HFFc6 (cell line): ENCODE data around the gene VPS52. TPM values are rescaled to one million over a fixed set of nuclear protein-coding genes. Genes with fewer than 3 reads are reported as not detected.
A peak's percentile ranks its signal among the peaks of the same experiment; 100 is the strongest.

Experiments used
- DNase-seq: peaks from one replicate; pipeline ENCODE4 v3.0.0-alpha.2; 2018
- H3K27ac Mint-ChIP-seq: 2 replicates; pipeline ENCODE4 v1.8.0; 2020; ENCODE audit warnings: mild to moderate bottlenecking, mixed read lengths
- H3K27me3 Mint-ChIP-seq: 2 replicates; pipeline ENCODE4 v1.8.0; 2021; ENCODE audit warnings: mild to moderate bottlenecking, moderate library complexity, mixed read lengths; ENCODE audit not compliant: insufficient read depth
- H3K36me3 Mint-ChIP-seq: 2 replicates; pipeline ENCODE4 v1.8.0; 2021; ENCODE audit warnings: low read depth, mixed read lengths
- H3K4me1 Mint-ChIP-seq: 2 replicates; pipeline ENCODE4 v1.8.0; 2020; ENCODE audit warnings: low read depth, mixed read lengths
- H3K4me3 Mint-ChIP-seq: 2 replicates; pipeline ENCODE4 v1.8.0; 2020; ENCODE audit warnings: mild to moderate bottlenecking, moderate library complexity, mixed read lengths
- H3K9me3 Mint-ChIP-seq: 2 replicates; pipeline ENCODE4 v1.8.0; 2020; ENCODE audit warnings: mild to moderate bottlenecking, mixed read lengths
- CTCF ChIP-seq: fragments of 200-600 bp; sonication (generic); IDR thresholded peaks from 2 replicates; pipeline ENCODE4 v1.5.0; 2021; ENCODE audit warnings: antibody characterized with exemption, mild to moderate bottlenecking
- total RNA-seq, 6 experiments: library from RNA; stranded (reverse); fragmentation: NEBNext Ultra II Directional; extraction: Animal tissue kit (Norgen Biotek cat#: 25700); gene quantifications; 2 replicates in 1 of 6; 3 replicates in 5 of 6; pipeline ENCODE4 v1.2.3, GENCODE V29; 2021

VPS52 gene
- total RNA-seq, 6 experiments from 2014 or later, result 35.7 to 51.4 (median 44.4) TPM

DNA sequence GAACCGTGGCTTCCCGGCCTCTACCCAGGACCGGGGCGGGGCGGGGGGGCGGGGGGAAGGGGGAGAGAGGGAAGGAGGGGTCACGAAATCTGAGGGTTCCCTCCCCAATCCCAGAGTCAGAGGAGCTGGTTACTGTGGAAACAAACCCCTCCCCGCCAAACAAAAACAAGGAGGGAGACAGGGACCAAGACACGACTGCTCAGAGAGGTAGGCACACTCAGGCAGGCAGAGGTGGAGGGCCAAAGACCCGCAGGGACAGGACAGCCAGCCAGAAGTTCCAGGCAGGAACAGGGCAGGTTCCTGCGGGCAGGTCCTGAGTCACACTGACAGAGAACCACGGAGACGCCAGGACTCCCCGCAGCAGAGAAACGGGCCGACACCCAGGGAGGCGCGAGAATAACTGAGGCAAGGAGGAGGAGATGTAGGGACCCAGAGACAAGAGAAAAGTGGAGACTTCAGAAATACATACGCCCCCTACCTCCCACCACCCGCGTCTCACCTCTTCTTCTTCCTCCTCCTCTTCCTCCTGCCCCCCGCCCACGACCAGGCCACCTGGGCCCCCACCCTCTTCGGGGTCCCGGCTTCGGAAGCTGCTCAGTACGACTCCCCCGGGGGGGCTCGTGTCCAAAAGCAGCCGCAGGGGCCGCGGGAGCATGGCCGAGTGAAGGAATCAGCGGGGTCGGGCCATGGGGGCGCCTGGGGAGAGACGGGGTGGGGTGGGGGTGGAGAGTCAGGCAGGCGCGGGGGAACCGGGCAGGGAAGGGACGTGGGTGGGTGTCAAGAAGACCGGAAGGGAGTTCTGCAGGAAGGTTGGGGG lies 26.5 kb upstream of the VPS52 start:
- H3K27ac Mint-ChIP-seq, result peak overlapping the region; percentile 99
- H3K4me1 Mint-ChIP-seq, result peaks cover 31% of the 10 kb centered on the region
- H3K9me3 Mint-ChIP-seq, result peaks cover 4% of the 10 kb centered on the region
- H3K36me3 Mint-ChIP-seq, result peaks cover 13% of the 10 kb centered on the region; the same call in 1 of the 2 replicates
- peak; percentile 91 for DNase-seq
- TF ChIP-seq CTCF, result peak; percentile 41
- H3K27me3 Mint-ChIP-seq, result peaks cover 17% of the 10 kb centered on the region
- peak overlapping the region; percentile 99 for H3K4me3 Mint-ChIP-seq

- peak overlapping the region; percentile 99 for H3K27ac Mint-ChIP-seq
- peaks cover 4% of the 10 kb centered on the region for H3K9me3 Mint-ChIP-seq
- H3K4me3 Mint-ChIP-seq, result peak overlapping the region; percentile 99
- peaks cover 13% of the 10 kb centered on the region; the same call in 1 of the 2 replicates for H3K36me3 Mint-ChIP-seq
- DNase-seq, result no peak
- H3K27me3 Mint-ChIP-seq, result peaks cover 17% of the 10 kb centered on the region
- peaks cover 31% of the 10 kb centered on the region for H3K4me1 Mint-ChIP-seq
- no peak for TF ChIP-seq CTCF
Observed at GRCh38 chr6:33297406-33297955, 25.8 kb upstream of the VPS52 start.

- Mint-ChIP-seq H3K4me3 (peak overlapping the region; percentile 99), H3K36me3 (peaks cover 13% of the 10 kb centered on the region; the same call in 1 of the 2 replicates), H3K27ac (peak overlapping the region; percentile 99), H3K9me3 (peaks cover 4% of the 10 kb centered on the region), H3K27me3 (peaks cover 17% of the 10 kb centered on the region), H3K4me1 (peaks cover 31% of the 10 kb centered on the region)
- no peak for DNase-seq
- TF ChIP-seq CTCF, result no peak
Observed at GRCh38 chr6:33296797-33297405, 25.2 kb upstream of the VPS52 start.

DNA sequence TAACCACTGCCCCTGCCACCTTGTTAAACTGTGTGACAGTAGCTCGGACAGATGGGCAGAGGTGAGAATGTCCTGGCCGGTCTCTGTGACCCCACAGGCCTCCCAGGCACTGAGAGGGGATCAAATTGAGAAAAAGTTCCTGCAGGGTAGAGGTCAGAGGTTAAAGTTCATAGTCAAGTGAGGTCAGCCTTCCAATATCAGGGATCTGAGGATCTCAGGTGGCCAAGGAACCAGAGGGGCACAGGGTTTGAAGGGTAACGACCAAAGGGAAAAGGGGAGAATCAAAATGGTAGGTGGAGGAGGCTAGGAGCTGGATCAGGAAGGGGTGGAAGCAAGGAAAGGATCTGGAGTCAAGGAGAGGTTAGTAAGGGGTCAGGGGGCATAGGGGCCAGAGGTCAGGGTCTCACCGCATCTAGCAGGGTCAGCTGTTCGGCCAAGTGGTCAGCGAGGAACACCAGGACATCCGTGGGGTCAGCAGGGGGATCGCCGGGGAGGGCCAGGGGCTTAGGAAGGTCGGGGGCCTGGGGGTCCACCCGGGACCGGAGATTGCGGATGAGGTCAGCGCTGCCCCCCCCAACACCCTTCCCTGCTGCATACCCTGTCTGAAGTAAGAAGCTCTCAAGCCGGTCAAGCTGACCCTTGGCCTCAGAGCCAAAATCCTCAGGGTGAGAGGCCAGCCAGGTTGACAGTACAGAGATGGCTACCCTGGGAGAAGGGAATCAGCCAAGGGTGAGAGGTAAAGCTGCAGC lies 24.1 kb upstream of the VPS52 start:
- DNase-seq, result no peak
- peaks cover 19% of the 10 kb centered on the region; the same call in 1 of the 2 replicates for H3K36me3 Mint-ChIP-seq
- peaks cover 33% of the 10 kb centered on the region for H3K4me1 Mint-ChIP-seq
- no peak for TF ChIP-seq CTCF
- peaks cover 17% of the 10 kb centered on the region for H3K27me3 Mint-ChIP-seq
- H3K4me3 Mint-ChIP-seq, result no peak overlapping the region
- H3K9me3 Mint-ChIP-seq, result peaks cover 4% of the 10 kb centered on the region
- no peak overlapping the region; the same call in 1 of the 2 replicates for H3K27ac Mint-ChIP-seq

- H3K27ac Mint-ChIP-seq, result peak overlapping the region; percentile 4; the same call in 1 of the 2 replicates
- H3K4me1 Mint-ChIP-seq, result peaks cover 35% of the 10 kb centered on the region
- no peak for DNase-seq
- no peak overlapping the region for H3K4me3 Mint-ChIP-seq
- no peak for TF ChIP-seq CTCF
- peaks cover 4% of the 10 kb centered on the region for H3K9me3 Mint-ChIP-seq
- H3K27me3 Mint-ChIP-seq, result peaks cover 7% of the 10 kb centered on the region
- H3K36me3 Mint-ChIP-seq, result peaks cover 21% of the 10 kb centered on the region
Observed at GRCh38 chr6:33294086-33294823, 22.6 kb upstream of the VPS52 start.
